Posterior cingulate gyrus (tissue), 11 donors: Measurements from ENCODE around the gene FGFR3.

Experiments
- DNase-seq, 10 donors: peaks; one replicate each; pipeline versions ENCODE4 v3.0.0 to v3.0.0-alpha.2; 2020 to 2021; ENCODE audit warnings: mixed read lengths in 3 of 10
- intact Hi-C: fragments of 100-400 bp; cut with DNase I; formaldehyde crosslinking; loops from one replicate; pipeline ENCODE4 v1.15.1; 2023

The FGFR3 gene

GRCh38 chr4:1798580-1799386 lies 5.7 kb downstream of the FGFR3 start:
- no peak for DNase-seq
- intact Hi-C loops, result loop anchor here (5.0 kb wide), 1 partner anchor 36 kb away; no protein-coding TSS in a partner anchor

GRCh38 chr4:1799387-1800375 lies 6.6 kb downstream of the FGFR3 start:
- no peak for DNase-seq
- intact Hi-C loops, result loop anchor here (5.0 kb wide), 1 partner anchor 37 kb away; no protein-coding TSS in a partner anchor

- no peak for DNase-seq
- intact Hi-C loops, result no loop called here
Measured at GRCh38 chr4:1800805-1801204, 7.7 kb downstream of the FGFR3 start.

GRCh38 chr4:1801286-1801958 lies 8.3 kb downstream of the FGFR3 start:
- DNase-seq, result no peak
- intact Hi-C loops, result no loop called here

GRCh38 chr4:1802151-1802715 lies 9.1 kb downstream of the FGFR3 start:
- intact Hi-C loops, result no loop called here
- no peak for DNase-seq

GRCh38 chr4:1802720-1803522 lies 9.8 kb downstream of the FGFR3 start:
- intact Hi-C loops, result no loop called here
- no peak for DNase-seq

GRCh38 chr4:1803523-1804423 lies 10.7 kb downstream of the FGFR3 start:
- intact Hi-C loops, result no loop called here
- no peak for DNase-seq

GRCh38 chr4:1804638-1805492 lies 11.8 kb downstream of the FGFR3 start:
- no peak for DNase-seq
- intact Hi-C loops, result no loop called here

GRCh38 chr4:1805493-1806222 lies 12.6 kb downstream of the FGFR3 start:
- DNase-seq, result peak in 1 of 10 donors; percentile 84

GRCh38 chr4:1806223-1806564 lies 13.1 kb downstream of the FGFR3 start:
- intact Hi-C loops, result no loop called here
- DNase-seq, result no peak

More at GRCh38 chr4:1805493-1806222, 12.6 kb downstream of the FGFR3 start:
- intact Hi-C loops, result no loop called here

GRCh38 chr4:1806596-1807331 lies 13.7 kb downstream of the FGFR3 start:
- intact Hi-C loops, result no loop called here
- no peak for DNase-seq

GRCh38 chr4:1807332-1807777 lies 14.3 kb downstream of the FGFR3 start:
- no peak for DNase-seq
- intact Hi-C loops, result no loop called here

- DNase-seq, result no peak
- intact Hi-C loops, result no loop called here
Measured at GRCh38 chr4:1808396-1808795, 15.3 kb downstream of the FGFR3 start.

- no peak for DNase-seq
- intact Hi-C loops, result no loop called here
Measured at GRCh38 chr4:1808851-1809753, 16.0 kb downstream of the FGFR3 start.
